Measurements from ENCODE around the gene GMIP. TPM values are rescaled to one million over a fixed set of nuclear protein-coding genes. Genes with fewer than 3 reads are reported as not detected.

The GMIP gene
- total RNA-seq, 1 donor from 2014 or later: 8.9 TPM

DNA sequence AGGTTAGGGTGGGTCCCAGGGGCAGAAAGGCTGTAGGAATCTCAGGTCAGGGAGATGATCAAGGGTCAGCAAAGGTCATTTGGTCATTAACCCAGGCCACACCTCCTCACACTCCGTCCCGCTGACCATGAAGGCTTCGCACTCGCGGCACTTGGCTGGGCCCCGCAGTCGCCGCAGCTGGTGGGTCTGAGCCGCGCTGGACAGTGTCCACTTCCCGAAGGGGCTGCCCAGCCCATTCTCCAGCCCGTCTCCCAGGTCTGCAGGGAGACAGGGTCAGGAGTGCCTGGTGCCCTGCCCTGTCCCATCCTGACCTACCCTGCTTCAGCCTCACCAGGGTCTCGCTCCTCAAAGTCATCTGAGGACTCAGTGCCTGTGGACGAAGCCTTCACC, 8.1 kb downstream of the GMIP start:
- no peak for DNase-seq

GRCh38 chr19:19634516-19635312, 8.7 kb downstream of the GMIP start:
- DNase-seq: no peak

DNA sequence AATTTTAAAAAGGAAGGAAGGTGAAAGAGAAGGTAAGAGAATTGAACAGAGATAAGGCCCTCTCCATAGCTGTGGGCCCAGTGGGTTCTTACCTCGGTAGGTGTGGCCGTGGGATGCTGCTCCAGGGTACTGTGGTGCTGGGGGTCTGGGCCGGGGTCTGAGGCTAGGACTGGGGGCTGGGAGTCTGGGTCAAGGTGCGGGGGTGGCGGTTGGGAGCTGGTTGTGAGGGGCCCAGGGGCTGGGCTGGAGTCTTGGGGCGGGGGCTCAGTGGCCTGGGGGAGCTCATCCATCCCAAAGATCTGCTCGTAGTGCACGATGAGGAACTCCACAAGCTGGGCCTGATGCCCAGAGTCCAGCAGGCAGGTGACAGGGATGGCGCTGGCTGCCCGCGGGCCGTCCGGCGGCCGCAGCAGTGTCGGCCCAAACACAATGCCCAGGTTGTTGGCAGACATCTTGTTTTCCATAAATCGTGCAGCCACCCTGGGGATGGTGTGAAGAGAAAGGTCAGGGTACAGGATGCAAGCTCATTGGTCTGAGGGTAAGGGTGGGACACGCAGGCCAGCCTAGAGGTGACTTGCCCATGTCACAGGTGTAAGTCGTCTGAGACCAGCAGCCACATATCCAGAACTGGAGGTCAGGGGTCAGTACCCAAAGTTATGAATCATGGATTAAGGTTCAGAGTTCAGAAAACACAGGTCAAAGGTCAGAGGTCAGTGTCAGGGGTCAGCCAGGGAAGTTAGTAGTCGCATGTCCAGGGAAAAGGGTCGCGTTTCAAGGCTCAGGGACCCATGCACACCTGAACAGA, 9.5 kb downstream of the GMIP start:
- no peak for DNase-seq

- no peak for DNase-seq
Measured at GRCh38 chr19:19632661-19633060, 10.8 kb downstream of the GMIP start.

- no peak for DNase-seq
Measured at GRCh38 chr19:19631346-19631745, 12.1 kb downstream of the GMIP start.

DNA sequence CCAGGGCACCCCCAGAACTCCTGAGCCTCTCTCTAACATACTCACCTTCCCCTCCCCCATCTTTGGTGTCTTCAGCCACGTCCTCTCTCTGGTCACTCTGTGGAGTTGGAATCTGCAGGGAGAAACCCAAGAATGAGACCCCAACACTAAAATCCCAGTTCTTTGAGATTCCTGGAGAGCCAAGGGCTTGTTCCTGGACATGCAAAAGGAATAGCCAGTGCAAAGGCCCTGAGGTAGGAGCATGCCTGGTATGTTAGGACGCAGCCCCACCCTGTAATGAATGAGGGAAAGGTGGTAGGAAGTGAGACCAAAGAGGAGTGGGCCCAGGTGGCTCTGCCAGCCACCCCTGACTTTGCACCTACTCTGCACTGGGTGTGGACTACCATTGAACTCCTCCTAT, 13.0 kb downstream of the GMIP start:
- DNase-seq: no peak

DNA sequence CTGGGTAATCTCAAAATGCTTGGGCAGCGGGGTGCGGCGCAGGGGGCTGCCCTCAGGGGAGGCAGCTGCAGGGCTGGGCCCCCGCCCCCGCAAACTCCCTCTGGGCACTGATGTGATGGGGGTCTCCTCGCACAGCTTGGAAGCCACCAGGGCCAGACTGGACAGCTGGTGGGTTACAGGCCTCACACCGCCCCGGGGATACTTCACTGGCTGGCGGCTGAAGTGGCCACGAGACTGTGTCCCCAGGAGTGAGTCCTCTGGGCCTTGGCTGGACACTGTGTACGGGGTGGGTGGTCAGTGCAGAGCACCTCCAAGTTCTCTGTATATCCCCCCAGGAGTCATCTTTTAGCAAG, 13.4 kb downstream of the GMIP start:
- no peak for DNase-seq

- DNase-seq: peak; percentile 82
Measured at GRCh38 chr19:19628501-19629134, 14.8 kb downstream of the GMIP start.

DNA sequence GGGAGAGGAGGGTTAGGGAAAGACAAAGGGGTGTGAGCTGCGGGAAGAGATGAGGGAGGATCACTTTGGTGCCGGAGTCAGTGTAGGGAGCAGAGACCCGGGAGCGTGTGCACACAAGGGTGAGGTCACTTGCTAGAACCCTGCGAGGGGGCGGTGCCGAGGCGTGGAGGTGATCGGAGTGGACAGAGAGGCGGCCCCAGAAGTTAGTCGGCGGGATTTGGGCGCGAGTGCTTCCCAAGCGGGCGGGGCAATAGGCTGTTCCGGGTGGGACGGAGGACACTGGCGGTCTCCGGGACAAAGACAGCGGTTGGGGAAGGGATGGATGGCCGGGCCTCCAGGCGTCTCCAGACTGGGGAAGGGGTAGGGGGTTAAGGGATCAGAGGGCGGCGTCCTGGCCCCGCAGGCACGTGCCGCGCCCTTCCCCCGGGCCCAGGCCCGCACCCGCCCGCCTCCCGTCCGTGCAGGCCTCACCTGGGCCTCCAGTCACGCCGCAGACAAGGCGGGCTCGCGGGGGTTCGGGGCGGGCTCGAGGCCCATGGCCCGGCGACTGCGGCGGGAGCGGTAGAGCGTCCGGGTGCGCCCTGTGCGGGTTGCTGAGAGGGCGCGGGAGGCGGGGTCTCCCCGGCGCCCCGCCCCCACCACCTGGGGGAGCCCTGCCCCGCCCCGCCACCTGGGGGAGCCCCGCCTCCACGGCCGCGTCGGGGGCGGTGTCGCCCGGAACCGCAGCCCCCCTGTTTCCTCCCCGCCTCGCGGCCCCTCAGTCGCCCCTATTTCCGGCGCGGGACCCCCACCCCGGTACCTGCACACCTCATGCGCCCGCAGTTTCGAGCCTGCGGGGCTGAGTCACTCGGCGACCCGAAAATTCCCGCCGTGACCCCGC, 15.6 kb downstream of the GMIP start, which contains the start of gene LPAR2:
LPAR2 (minus strand) TSS at position 600 of the 880 bp plus-strand sequence. CDS start 945 bp downstream, outside the sequence.
- DNase-seq: peak; percentile 67

DNA sequence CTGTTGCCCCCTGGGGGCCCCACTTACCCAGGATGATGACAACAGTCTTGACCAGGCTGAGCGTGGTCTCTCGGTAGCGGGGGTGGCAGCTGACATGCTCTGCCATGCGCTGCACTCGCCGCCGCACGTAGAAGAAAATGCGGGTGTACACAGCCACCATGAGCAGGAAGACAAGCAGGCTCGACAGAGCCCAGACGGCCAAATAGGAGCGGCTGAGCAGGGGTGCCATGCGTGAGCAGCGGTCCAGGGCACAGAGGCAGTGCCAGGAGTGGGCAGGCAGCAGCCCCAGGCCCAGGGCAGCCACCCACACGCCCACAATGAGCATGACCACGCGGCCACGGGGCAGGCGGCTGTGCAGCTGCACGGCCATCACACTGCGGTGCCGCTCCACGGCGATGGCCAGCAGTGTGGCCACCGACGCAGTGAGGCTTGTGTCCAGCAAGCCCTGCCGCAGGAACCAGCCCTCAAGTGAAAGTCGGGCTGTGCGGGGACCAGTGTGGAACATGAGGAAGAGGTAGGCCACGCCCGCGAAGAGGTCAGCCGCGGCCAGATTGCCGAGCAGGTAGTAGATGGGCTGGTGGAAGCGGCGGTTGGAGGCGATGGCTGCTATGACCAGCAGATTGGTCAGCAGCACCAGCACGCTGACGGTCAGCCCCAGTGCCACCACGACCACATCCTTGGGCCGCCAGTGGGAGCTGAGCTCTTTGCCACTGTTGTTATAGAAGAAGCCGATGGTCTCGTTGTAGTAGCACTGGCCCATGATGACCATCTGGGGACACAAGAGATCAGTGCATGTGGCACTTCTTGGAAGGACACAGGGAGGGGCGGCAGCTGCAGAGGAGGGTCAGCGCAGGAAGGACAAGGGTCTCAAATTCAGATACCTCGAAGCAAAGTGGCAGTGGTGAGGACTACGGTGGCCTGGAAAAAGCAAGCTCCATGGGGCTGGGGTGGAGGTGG, 16.7 kb downstream of the GMIP start:
- no peak for DNase-seq

- DNase-seq: no peak
Measured at GRCh38 chr19:19624032-19624570, 19.4 kb downstream of the GMIP start.

- DNase-seq: no peak
Measured at GRCh38 chr19:19623383-19623782, 20.1 kb downstream of the GMIP start.

GRCh38 chr19:19619849-19620210, 23.6 kb downstream of the GMIP start:
- DNase-seq: no peak

DNA sequence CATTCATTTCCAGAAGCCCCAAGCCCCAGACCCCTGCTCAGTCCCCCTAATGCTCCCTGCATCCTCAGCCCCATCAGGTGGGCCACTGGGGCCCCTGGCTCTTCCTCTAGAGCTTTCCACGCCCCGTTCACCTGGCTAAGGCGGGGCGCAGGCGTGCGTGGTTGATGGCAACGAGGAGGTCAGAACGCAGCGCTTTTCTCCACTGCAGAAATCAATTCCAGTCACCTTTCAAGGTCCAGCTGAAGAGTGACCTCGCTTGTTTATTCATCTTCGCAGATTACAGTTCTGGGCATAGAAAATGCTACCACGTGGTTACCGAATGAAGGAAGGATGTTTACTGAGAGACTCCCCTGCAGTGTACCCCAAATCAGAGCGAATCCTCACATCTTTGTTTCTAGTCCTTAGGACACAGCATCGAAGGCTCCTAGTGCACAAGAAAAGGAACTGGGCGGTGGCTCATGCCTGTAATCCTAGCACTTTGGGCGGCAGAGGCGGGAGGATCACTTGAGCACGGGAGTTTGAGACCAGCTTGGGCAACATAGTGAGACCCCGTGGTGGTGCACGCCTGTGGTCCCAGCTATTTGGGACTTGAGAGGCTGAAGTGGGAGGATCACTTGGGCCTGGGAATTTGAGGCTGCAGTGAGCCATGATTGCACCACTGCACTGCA, 24.1 kb downstream of the GMIP start:
- DNase-seq: no peak

GRCh38 chr19:19618219-19619051, 25.0 kb downstream of the GMIP start, which contains the start of gene PBX4:
PBX4 (minus strand) TSS chr19:19618687; CDS start chr19:19618629, 58 bp downstream.
- DNase-seq: peak; percentile 98

- DNase-seq: no peak
Measured at GRCh38 chr19:19615086-19615485, 28.4 kb downstream of the GMIP start.

DNA sequence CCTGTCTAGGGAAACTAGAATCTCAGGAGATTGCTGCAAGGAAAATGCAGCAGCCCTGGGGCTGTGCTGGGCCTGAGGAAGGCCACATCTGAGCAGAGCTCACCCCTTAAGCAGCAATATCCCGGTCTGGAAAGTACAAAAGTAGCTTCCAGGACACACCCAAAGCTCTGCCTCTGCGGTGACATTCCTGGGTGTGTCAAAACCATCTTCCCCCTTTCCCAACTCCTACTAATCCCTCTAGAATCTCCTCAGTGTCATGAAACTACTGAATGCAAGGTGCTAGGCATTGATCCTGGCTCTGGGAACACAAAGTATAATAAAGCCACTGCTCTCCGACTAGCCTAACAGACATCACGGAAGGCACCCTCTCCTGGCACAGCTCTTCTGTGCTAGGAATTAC, 30.0 kb downstream of the GMIP start:
- no peak for DNase-seq

- DNase-seq: no peak
Measured at GRCh38 chr19:19610376-19611202, 32.9 kb downstream of the GMIP start.
